Measurements from ENCODE around the gene SBK1.

DNA sequence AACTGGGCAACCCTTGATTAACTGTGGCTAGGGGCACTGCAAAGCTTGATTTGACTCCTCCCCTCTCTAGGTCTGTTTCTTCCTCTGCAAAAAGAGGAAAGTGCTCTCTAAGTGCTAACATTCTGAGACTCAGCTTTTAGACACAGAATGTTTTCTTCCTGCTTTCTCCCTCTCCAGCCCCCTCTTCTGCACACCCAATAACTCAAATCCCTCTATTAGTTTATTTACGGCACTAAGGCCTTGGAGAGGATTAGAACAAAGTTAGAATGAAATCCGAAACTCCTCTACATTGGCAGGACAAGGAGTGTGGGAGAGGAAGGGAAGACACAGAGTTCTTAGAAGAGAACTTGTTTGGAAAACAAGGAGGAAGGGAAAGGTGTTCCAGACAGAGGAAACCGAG, 3.3 kb upstream of the SBK1 start:
- TF ChIP-seq, protein P1, sequence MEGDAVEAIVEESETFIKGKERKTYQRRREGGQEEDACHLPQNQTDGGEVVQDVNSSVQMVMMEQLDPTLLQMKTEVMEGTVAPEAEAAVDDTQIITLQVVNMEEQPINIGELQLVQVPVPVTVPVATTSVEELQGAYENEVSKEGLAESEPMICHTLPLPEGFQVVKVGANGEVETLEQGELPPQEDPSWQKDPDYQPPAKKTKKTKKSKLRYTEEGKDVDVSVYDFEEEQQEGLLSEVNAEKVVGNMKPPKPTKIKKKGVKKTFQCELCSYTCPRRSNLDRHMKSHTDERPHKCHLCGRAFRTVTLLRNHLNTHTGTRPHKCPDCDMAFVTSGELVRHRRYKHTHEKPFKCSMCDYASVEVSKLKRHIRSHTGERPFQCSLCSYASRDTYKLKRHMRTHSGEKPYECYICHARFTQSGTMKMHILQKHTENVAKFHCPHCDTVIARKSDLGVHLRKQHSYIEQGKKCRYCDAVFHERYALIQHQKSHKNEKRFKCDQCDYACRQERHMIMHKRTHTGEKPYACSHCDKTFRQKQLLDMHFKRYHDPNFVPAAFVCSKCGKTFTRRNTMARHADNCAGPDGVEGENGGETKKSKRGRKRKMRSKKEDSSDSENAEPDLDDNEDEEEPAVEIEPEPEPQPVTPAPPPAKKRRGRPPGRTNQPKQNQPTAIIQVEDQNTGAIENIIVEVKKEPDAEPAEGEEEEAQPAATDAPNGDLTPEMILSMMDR (IDR thresholded peaks at IDR 0.05; ENCODE audit: poor library complexity) = no peak
- no peak for TF ChIP-seq EZH2phosphoT487 (IDR thresholded peaks at IDR 0.05; ENCODE audit: low read depth, severe bottlenecking, unreplicated experiment)
